Measurements from ENCODE around the gene AXIN1.

The AXIN1 gene

GRCh38 chr16:303760-304505, 48.6 kb downstream of the AXIN1 start:
- no peak for DNase-seq (ENCODE audit: low spot score)

GRCh38 chr16:301950-302349, 50.6 kb downstream of the AXIN1 start:
- DNase-seq (ENCODE audit: low spot score) = no peak

- DNase-seq (ENCODE audit: low spot score) = no peak
These were observed 51.3 kb downstream of the AXIN1 start for GRCh38 chr16:301235-301634.

- no peak for DNase-seq (ENCODE audit: low spot score)
These were observed 54.7 kb downstream of the AXIN1 start for GRCh38 chr16:297832-298231.

- no peak for DNase-seq (ENCODE audit: low spot score)
These were observed 55.6 kb downstream of the AXIN1 start for GRCh38 chr16:296806-297510.

GRCh38 chr16:296276-296675, 56.2 kb downstream of the AXIN1 start:
- DNase-seq (ENCODE audit: low spot score) = no peak

- no peak for DNase-seq (ENCODE audit: low spot score)
These were observed 59.3 kb downstream of the AXIN1 start for GRCh38 chr16:293043-293775.

GRCh38 chr16:291539-291938, 61.0 kb downstream of the AXIN1 start:
- DNase-seq (ENCODE audit: low spot score) = no peak

- DNase-seq (ENCODE audit: low spot score) = no peak
These were observed 61.7 kb downstream of the AXIN1 start for GRCh38 chr16:290681-291405.

GRCh38 chr16:290015-290680, 62.4 kb downstream of the AXIN1 start:
- DNase-seq (ENCODE audit: low spot score) = no peak

GRCh38 chr16:289395-289997, 63.0 kb downstream of the AXIN1 start:
- DNase-seq (ENCODE audit: low spot score) = no peak

GRCh38 chr16:287981-288920, 64.3 kb downstream of the AXIN1 start:
- DNase-seq (ENCODE audit: low spot score) = no peak

GRCh38 chr16:287298-287811, 65.2 kb downstream of the AXIN1 start:
- DNase-seq (ENCODE audit: low spot score) = no peak

GRCh38 chr16:286491-287297, 65.8 kb downstream of the AXIN1 start:
- no peak for DNase-seq (ENCODE audit: low spot score)

GRCh38 chr16:285146-286055, 67.1 kb downstream of the AXIN1 start:
- peak; percentile 73 for DNase-seq (ENCODE audit: low spot score)

GRCh38 chr16:284204-285120, 68.1 kb downstream of the AXIN1 start:
- DNase-seq (ENCODE audit: low spot score) = no peak

All from kidney tubule cell (primary cell).